Glutamatergic neuron (in vitro differentiated cells): ENCODE measurements around the gene FAIM2. TPM values are rescaled to one million over a fixed set of nuclear protein-coding genes. Genes with fewer than 3 reads are reported as not detected.

Experiments used
- DNase-seq: peaks from one replicate; pipeline ENCODE4 v3.0.0; 2022
- H3K27ac Mint-ChIP-seq: one replicate; pipeline ENCODE4 v1.8.0; 2020; ENCODE audit warnings: mild to moderate bottlenecking, mixed read lengths, inconsistent platforms; ENCODE audit not compliant: unreplicated experiment
- H3K27me3 Mint-ChIP-seq: one replicate; pipeline ENCODE4 v1.8.0; 2020; ENCODE audit warnings: mild to moderate bottlenecking, moderate library complexity, mixed read lengths, inconsistent platforms; ENCODE audit not compliant: unreplicated experiment
- H3K36me3 Mint-ChIP-seq: one replicate; pipeline ENCODE4 v1.8.0; 2020; ENCODE audit warnings: mild to moderate bottlenecking, mixed read lengths, inconsistent platforms; ENCODE audit not compliant: unreplicated experiment
- H3K4me1 Mint-ChIP-seq: one replicate; pipeline ENCODE4 v1.8.0; 2020; ENCODE audit warnings: mild to moderate bottlenecking, low read depth, mixed read lengths, inconsistent platforms; ENCODE audit not compliant: unreplicated experiment
- H3K4me3 Mint-ChIP-seq: one replicate; pipeline ENCODE4 v1.8.0; 2020; ENCODE audit warnings: mild to moderate bottlenecking, mixed read lengths, inconsistent platforms; ENCODE audit not compliant: unreplicated experiment
- H3K9me3 Mint-ChIP-seq: one replicate; pipeline ENCODE4 v1.8.0; 2020; ENCODE audit warnings: mild to moderate bottlenecking, moderate library complexity, mixed read lengths, inconsistent platforms; ENCODE audit not compliant: unreplicated experiment
- total RNA-seq: library from RNA; stranded (reverse); fragmentation: NEBNext Ultra II Directional; extraction: Animal tissue kit (Norgen Biotek cat#: 25700); gene quantifications from one replicate; pipeline ENCODE4 v1.2.1, GENCODE V29; 2021; ENCODE audit not compliant: unreplicated experiment
- TF ChIP-seq, protein P1 (sequence below): fragments of 200-600 bp; sonication (generic); IDR thresholded peaks from one replicate; pipeline ENCODE4 v1.5.0; 2021; ENCODE audit not compliant: partially characterized antibody, unreplicated experiment

The FAIM2 gene
- total RNA-seq, 1 donor from 2014 or later = 3.5 TPM

GRCh38 chr12:49939307-49939706 lies 35.6 kb upstream of the FAIM2 start:
- DNase-seq = no peak
- peaks cover 2% of the 10 kb centered on the region for H3K4me1 Mint-ChIP-seq
- H3K9me3 Mint-ChIP-seq = peaks cover 5% of the 10 kb centered on the region
- H3K27ac Mint-ChIP-seq = no peak overlapping the region
- TF ChIP-seq, protein P1, sequence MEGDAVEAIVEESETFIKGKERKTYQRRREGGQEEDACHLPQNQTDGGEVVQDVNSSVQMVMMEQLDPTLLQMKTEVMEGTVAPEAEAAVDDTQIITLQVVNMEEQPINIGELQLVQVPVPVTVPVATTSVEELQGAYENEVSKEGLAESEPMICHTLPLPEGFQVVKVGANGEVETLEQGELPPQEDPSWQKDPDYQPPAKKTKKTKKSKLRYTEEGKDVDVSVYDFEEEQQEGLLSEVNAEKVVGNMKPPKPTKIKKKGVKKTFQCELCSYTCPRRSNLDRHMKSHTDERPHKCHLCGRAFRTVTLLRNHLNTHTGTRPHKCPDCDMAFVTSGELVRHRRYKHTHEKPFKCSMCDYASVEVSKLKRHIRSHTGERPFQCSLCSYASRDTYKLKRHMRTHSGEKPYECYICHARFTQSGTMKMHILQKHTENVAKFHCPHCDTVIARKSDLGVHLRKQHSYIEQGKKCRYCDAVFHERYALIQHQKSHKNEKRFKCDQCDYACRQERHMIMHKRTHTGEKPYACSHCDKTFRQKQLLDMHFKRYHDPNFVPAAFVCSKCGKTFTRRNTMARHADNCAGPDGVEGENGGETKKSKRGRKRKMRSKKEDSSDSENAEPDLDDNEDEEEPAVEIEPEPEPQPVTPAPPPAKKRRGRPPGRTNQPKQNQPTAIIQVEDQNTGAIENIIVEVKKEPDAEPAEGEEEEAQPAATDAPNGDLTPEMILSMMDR = no peak
- H3K36me3 Mint-ChIP-seq = peaks cover 8% of the 10 kb centered on the region
- H3K4me3 Mint-ChIP-seq = no peak overlapping the region
- H3K27me3 Mint-ChIP-seq = peaks cover 4% of the 10 kb centered on the region

DNA sequence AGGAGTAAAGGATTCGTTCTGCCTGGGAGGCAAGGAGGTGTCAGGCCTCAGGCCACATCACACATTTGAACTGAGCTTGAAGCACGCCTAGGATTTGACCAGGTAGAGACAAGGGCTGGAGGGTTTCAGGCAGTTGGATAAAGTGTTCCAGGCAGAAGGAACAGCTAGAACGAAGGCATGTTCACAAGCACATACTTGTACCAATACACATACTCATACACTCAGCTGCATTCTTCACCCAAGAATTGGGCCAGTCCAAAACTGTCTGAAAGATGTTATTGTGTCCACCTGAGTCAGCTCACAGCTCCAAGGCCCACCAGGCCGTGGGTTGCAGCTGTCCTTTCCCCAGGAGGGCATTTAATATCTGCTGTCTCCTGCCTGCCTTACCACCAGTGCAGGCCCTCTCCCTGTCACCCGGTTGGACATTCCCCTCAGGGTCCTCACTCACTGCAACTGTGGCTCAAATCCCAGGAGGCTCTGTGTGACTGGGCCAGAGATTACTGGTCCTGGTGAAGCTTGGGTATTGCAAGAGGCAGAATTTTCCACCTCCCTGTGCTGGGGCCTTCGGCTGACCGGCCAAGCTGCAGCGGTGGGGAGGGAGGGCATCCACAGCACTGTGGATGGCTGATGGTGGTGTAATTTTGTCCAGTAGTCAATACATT lies 34.1 kb upstream of the FAIM2 start:
- Mint-ChIP-seq H3K4me3 (no peak overlapping the region), H3K27ac (no peak overlapping the region), H3K4me1 (peaks cover 3% of the 10 kb centered on the region), H3K9me3 (peaks cover 5% of the 10 kb centered on the region), H3K36me3 (peaks cover 8% of the 10 kb centered on the region), H3K27me3 (peaks cover 4% of the 10 kb centered on the region)
- no peak for DNase-seq
- TF ChIP-seq, protein P1 = no peak

DNA sequence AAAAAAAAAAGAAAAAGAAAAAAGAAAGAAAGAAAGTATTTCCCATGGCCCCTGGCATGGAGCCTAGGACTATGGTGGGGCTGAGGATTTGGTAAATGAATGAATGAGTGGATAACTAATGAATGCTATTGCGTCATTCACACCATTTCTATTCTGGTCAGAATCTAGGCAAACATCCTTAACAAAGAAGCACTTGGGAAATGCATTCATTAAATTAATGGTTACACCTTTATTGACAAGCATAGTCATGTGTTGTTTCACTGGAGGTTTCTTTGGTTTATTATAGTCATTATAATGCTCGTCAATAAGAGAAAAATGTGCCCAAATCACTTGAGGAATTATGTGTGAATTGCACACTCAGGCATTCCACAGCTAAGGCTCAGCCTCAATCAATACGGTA lies 33.2 kb upstream of the FAIM2 start:
- peaks cover 3% of the 10 kb centered on the region for H3K4me1 Mint-ChIP-seq
- peaks cover 5% of the 10 kb centered on the region for H3K9me3 Mint-ChIP-seq
- H3K4me3 Mint-ChIP-seq = no peak overlapping the region
- peaks cover 8% of the 10 kb centered on the region for H3K36me3 Mint-ChIP-seq
- no peak overlapping the region for H3K27ac Mint-ChIP-seq
- H3K27me3 Mint-ChIP-seq = peaks cover 4% of the 10 kb centered on the region
- DNase-seq = no peak
- TF ChIP-seq, protein P1 = no peak

DNA sequence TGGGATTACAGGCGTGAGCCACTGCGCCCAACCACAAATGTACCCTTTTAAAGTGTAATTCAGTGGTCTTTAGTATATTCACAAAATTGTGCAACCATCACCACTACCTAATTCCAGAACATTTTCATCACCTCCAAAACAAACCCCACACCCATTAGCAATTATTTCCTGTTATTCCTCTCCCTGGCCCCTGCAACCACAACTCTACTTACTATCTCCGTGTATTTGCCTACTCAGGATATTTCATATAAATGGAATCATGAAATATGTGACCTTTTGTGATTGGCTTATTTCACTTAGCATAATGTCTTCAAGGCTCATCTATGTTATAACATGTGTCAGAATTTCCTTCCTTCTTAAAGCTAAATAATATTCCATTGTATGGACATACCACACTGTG lies 30.8 kb upstream of the FAIM2 start:
- Mint-ChIP-seq H3K4me1 (peaks cover 3% of the 10 kb centered on the region), H3K27me3 (no peaks in the 10 kb centered on the region), H3K9me3 (peaks cover 2% of the 10 kb centered on the region), H3K27ac (no peak overlapping the region), H3K4me3 (no peak overlapping the region), H3K36me3 (peaks cover 8% of the 10 kb centered on the region)
- no peak for DNase-seq
- TF ChIP-seq, protein P1 = no peak

GRCh38 chr12:49933796-49934195 lies 30.1 kb upstream of the FAIM2 start:
- TF ChIP-seq, protein P1 = no peak
- Mint-ChIP-seq H3K27ac (no peak overlapping the region), H3K4me3 (no peak overlapping the region), H3K9me3 (peaks cover 2% of the 10 kb centered on the region), H3K4me1 (peaks cover 3% of the 10 kb centered on the region), H3K36me3 (peaks cover 8% of the 10 kb centered on the region), H3K27me3 (peaks cover 2% of the 10 kb centered on the region)
- DNase-seq = no peak
